Measurements from ENCODE around the gene TOE1. TPM values are rescaled to one million over a fixed set of nuclear protein-coding genes. Genes with fewer than 3 reads are reported as not detected.

The TOE1 gene
- total RNA-seq, 2 donors from 2014 or later: 2.0 to 2.3 TPM

GRCh38 chr1:45303520-45304310 lies 36.3 kb upstream of the TOE1 start:
- Histone ChIP-seq H3K4me1 (peaks cover 12% of the 10 kb centered on the region), H3K4me3 (peak overlapping the region; percentile 16 to 18), H3K36me3 (replicated peaks in 1 of 2; ENCODE audit: insufficient read depth in 1 of 2, low read depth in 2 of 2) (no peaks in the 10 kb centered on the region), H3K9me3 (no peaks in the 10 kb centered on the region), H3K27me3 (no peaks in the 10 kb centered on the region), H3K27ac (peak overlapping the region; percentile 70 to 94 (median 87))
- intact Hi-C loops (cut with DNase I): loop anchor here (5.0 kb wide), 1 partner anchor 286 kb away; no protein-coding TSS in a partner anchor
- TF ChIP-seq CTCF (IDR thresholded peaks at IDR 0.05) (peak; percentile 45 to 90 (median 84)), POLR2A (IDR thresholded peaks at IDR 0.05) (peak; percentile 71 to 92 (median 87))
- 1% methylated on average over 45 to 66 of the region's 68 CpGs for WGBS, 2 donors
- peak; percentile 94 for ATAC-seq
- DNase-seq: peak; percentile 99

- peak; percentile 32 to 64 (median 52) for DNase-seq
- 13 to 37% methylated on average over 3 to 15 of the region's 15 CpGs for WGBS, 2 donors
- no peaks in the 10 kb centered on the region for H3K27me3 ChIP-seq
- H3K36me3 ChIP-seq (replicated peaks in 1 of 2; ENCODE audit: insufficient read depth in 1 of 2, low read depth in 2 of 2): no peaks in the 10 kb centered on the region
- peak overlapping the region; percentile 70 to 94 (median 87) for H3K27ac ChIP-seq
- peaks cover 12% of the 10 kb centered on the region for H3K4me1 ChIP-seq
- no peak for ATAC-seq
- H3K9me3 ChIP-seq: no peaks in the 10 kb centered on the region
- intact Hi-C loops (cut with DNase I): loop anchor here (5.0 kb wide), 1 partner anchor 287 kb away; no protein-coding TSS in a partner anchor
- peak overlapping the region; percentile 12 to 18 for H3K4me3 ChIP-seq
- no peak for TF ChIP-seq CTCF (IDR thresholded peaks at IDR 0.05)
- no peak for TF ChIP-seq POLR2A (IDR thresholded peaks at IDR 0.05)
These were observed 35.5 kb upstream of the TOE1 start for GRCh38 chr1:45304311-45305081.

GRCh38 chr1:45305231-45305630 lies 34.7 kb upstream of the TOE1 start:
- Histone ChIP-seq H3K27ac (peak overlapping the region in 1 of 4 donors; percentile 89), H3K4me1 (peaks cover 12% of the 10 kb centered on the region), H3K36me3 (replicated peaks in 1 of 2; ENCODE audit: insufficient read depth in 1 of 2, low read depth in 2 of 2) (no peaks in the 10 kb centered on the region), H3K9me3 (no peaks in the 10 kb centered on the region), H3K4me3 (no peak overlapping the region), H3K27me3 (no peaks in the 10 kb centered on the region)
- DNase-seq (no peak), ATAC-seq (no peak)
- intact Hi-C loops (cut with DNase I): no loop called here
- WGBS, 2 donors: 84 to 87% methylated on average over 10 of the region's 10 CpGs
- TF ChIP-seq CTCF (IDR thresholded peaks at IDR 0.05): no peak
- no peak for TF ChIP-seq POLR2A (IDR thresholded peaks at IDR 0.05)

- ATAC-seq (no peak), DNase-seq (no peak)
- 64 to 73% methylated on average over 8 of the region's 8 CpGs for WGBS, 2 donors
- H3K9me3 ChIP-seq: no peaks in the 10 kb centered on the region
- no peak overlapping the region for H3K4me3 ChIP-seq
- no peaks in the 10 kb centered on the region for H3K36me3 ChIP-seq (replicated peaks in 1 of 2; ENCODE audit: insufficient read depth in 1 of 2, low read depth in 2 of 2)
- H3K27me3 ChIP-seq: no peaks in the 10 kb centered on the region
- H3K27ac ChIP-seq: no peak overlapping the region
- intact Hi-C loops (cut with DNase I): no loop called here
- TF ChIP-seq POLR2A (IDR thresholded peaks at IDR 0.05) (no peak), CTCF (IDR thresholded peaks at IDR 0.05) (no peak)
- H3K4me1 ChIP-seq: peaks cover 12% of the 10 kb centered on the region
These were observed 33.7 kb upstream of the TOE1 start for GRCh38 chr1:45306319-45306718.

Data from body of pancreas (tissue), 4 donors.